CD4-positive, alpha-beta memory T cell (primary cell): ENCODE measurements around the gene B3GALT6. TPM values are rescaled to one million over a fixed set of nuclear protein-coding genes. Genes with fewer than 3 reads are reported as not detected.

Experiments used
- CTCF ChIA-PET: fragments of 350-600 bp; sonication (Branson Sonifier 250); formaldehyde crosslinking; loops from one replicate; lab custom pipeline; 2021; ENCODE audit warnings: inconsistent platforms; ENCODE audit not compliant: partially characterized antibody; lab: Charles Lee
- POLR2A ChIA-PET: fragments of 350-600 bp; sonication (Branson Sonifier 250); formaldehyde crosslinking; loops from one replicate; lab custom pipeline; 2021; ENCODE audit not compliant: partially characterized antibody; lab: Charles Lee
- DNase-seq, 5 donors: peaks; one replicate each; pipeline versions ENCODE4 v3.0.0 to v3.0.0-alpha.2; 2020 to 2022; ENCODE audit warnings: mixed read lengths in 1 of 5
- H3K27ac ChIP-seq: one replicate; pipeline ENCODE4 v1.7.0; 2013; ENCODE audit warnings: low read depth, low read length
- H3K27me3 ChIP-seq: 2 replicates; pipeline ENCODE4 v1.7.0; 2013; ENCODE audit warnings: mild to moderate bottlenecking, low read length, moderate library complexity; ENCODE audit not compliant: insufficient read depth
- H3K36me3 ChIP-seq: 2 replicates; pipeline ENCODE4 v1.7.0; 2013; ENCODE audit warnings: mild to moderate bottlenecking, low read length, moderate library complexity; ENCODE audit not compliant: insufficient read depth
- H3K4me1 ChIP-seq: 2 replicates; pipeline ENCODE4 v1.7.0; 2013; ENCODE audit warnings: mild to moderate bottlenecking, low read length, moderate library complexity; ENCODE audit not compliant: insufficient read depth
- H3K4me3 ChIP-seq, 2 donors: one replicate each; pipeline ENCODE4 v1.7.0; 2013; ENCODE audit warnings: low read length in 2 of 2, mild to moderate bottlenecking in 1 of 2
- H3K9me3 ChIP-seq, 2 donors: one replicate each; pipeline ENCODE4 v1.7.0; 2013; ENCODE audit warnings: low read length in 2 of 2, control low read depth in 1 of 2; ENCODE audit not compliant: control insufficient read depth in 1 of 2
- H3K27ac Mint-ChIP-seq, 7 donors: one replicate each; pipeline ENCODE4 v1.8.0; 2020 to 2021; ENCODE audit warnings: mixed read lengths in 7 of 7, mild to moderate bottlenecking in 6 of 7, inconsistent platforms in 3 of 7, moderate library complexity in 3 of 7
- H3K27me3 Mint-ChIP-seq, 2 donors: one replicate each; pipeline ENCODE4 v1.8.0; 2020 to 2021; ENCODE audit warnings: mixed read lengths in 2 of 2
- H3K36me3 Mint-ChIP-seq, 2 donors: one replicate each; pipeline ENCODE4 v1.8.0; 2020 to 2021; ENCODE audit warnings: mixed read lengths in 2 of 2, inconsistent platforms in 1 of 2, mild to moderate bottlenecking in 1 of 2
- H3K4me1 Mint-ChIP-seq, 4 donors: one replicate each; pipeline ENCODE4 v1.8.0; 2020 to 2021; ENCODE audit warnings: mixed read lengths in 4 of 4, mild to moderate bottlenecking in 1 of 4
- H3K4me3 Mint-ChIP-seq, 8 donors: one replicate each; pipeline ENCODE4 v1.8.0; 2020 to 2021; ENCODE audit warnings: mixed read lengths in 8 of 8, mild to moderate bottlenecking in 7 of 8, moderate library complexity in 6 of 8, inconsistent platforms in 3 of 8
- H3K9me3 Mint-ChIP-seq, 8 donors: one replicate each; pipeline ENCODE4 v1.8.0; 2020 to 2021; ENCODE audit warnings: mixed read lengths in 8 of 8, mild to moderate bottlenecking in 5 of 8, inconsistent platforms in 3 of 8, moderate library complexity in 1 of 8
- intact Hi-C: fragments of 100-400 bp; cut with micrococcal nuclease; formaldehyde crosslinking; loops from one replicate; pipeline ENCODE4 v1.15.1; 2023
- polyA plus RNA-seq, 2 donors: library from polyadenylated mRNA; unstranded; fragments of 300-500 nt; fragmentation: Illumina TruSeq; gene quantifications; one replicate each; pipeline ENCODE4 v1.2.3, GENCODE V29; 2021
- total RNA-seq, 2 experiments: library from RNA; stranded (reverse); gene quantifications; one replicate each; pipeline ENCODE4 v1.2.3, GENCODE V29; 2021

The B3GALT6 gene
- total and polyA plus RNA-seq, 4 experiments from 2014 or later, result 5.4 to 23.7 (median 18.7) TPM

DNA sequence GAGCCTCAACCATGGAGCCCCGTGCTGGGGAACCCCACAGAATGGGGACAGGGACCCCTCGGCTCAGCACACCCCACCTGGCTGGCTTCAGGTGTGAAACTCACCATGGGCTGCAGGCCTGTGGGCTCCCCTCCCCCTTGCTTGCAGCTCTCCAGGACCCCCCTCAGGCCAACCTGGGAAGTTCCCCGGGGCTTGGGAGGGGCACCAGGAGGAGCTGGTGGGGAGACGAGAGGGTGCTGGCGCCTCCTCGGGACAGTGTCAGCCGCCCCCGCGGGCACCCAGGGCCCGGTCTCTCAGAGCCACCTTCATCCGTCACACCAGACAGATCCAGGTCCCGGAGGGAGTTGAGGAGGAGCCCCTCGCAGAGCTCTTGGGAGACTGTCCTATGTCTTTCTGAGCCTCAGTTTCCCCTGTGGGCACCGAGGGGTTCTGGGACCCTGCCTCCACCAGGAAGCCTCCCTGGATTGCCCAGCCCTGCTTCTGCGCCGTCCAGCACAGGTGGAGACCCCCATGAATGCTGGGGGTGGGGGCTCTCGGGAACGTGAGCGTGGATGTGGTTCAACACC is 25.0 kb upstream of the B3GALT6 start:
- DNase-seq, result peak in 1 of 5 donors; percentile 48
- no peaks in the 10 kb centered on the region for H3K27me3 ChIP-seq
- Mint-ChIP-seq H3K9me3 (no peaks in the 10 kb centered on the region), H3K4me1 (peaks cover 9 to 34% (median 21%) of the 10 kb centered on the region in 4 donors), H3K4me3 (peak overlapping the region; percentile 65 to 78 (median 75)), H3K27me3 (no peaks in the 10 kb centered on the region), H3K27ac (peak overlapping the region in 6 of 7 donors; percentile 51 to 98 (median 68)), H3K36me3 (peaks cover 0 to 1% of the 10 kb centered on the region in 2 donors)
- no peaks in the 10 kb centered on the region for H3K9me3 ChIP-seq
- POLR2A ChIA-PET, result interaction anchor here (1.2 to 5.0 kb wide), 5 partner anchors 9 to 168 kb away, joined by 3 to 38 read pairs (median 13); partner anchors contain the start of genes AURKAIP1, B3GALT6 and SDF4
- peaks cover 53% of the 10 kb centered on the region for H3K4me1 ChIP-seq
- intact Hi-C loops, result loop anchor here (5.0 kb wide), 1 partner anchor 50 kb away; no protein-coding TSS in a partner anchor
- CTCF ChIA-PET, result no interaction called here
- no peaks in the 10 kb centered on the region for H3K36me3 ChIP-seq
- peak overlapping the region in 1 of 2 donors; percentile 57 for H3K4me3 ChIP-seq
- H3K27ac ChIP-seq, result peak overlapping the region; percentile 84

DNA sequence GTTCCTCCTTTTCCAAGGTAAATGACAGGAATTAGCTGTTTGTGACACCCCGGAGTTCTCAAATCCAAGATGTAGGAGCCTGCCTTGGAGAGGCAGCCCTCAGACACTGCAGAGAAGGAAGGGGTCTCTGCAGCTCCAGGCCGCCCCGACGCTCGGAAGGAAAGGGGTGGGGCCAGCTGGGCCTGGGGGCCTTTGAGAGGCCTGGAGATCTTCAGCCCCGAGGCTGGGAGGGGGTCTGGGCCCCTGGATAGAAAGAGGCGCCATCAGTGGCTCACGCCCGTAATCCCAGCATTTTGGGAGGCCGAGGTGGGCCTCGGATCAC is 24.5 kb upstream of the B3GALT6 start:
- Histone ChIP-seq H3K9me3 (no peaks in the 10 kb centered on the region), H3K27ac (peak overlapping the region; percentile 84), H3K27me3 (no peaks in the 10 kb centered on the region), H3K4me1 (peaks cover 55% of the 10 kb centered on the region), H3K36me3 (no peaks in the 10 kb centered on the region), H3K4me3 (no peak overlapping the region)
- no peaks in the 10 kb centered on the region for H3K27me3 Mint-ChIP-seq
- CTCF ChIA-PET, result no interaction called here
- H3K4me3 Mint-ChIP-seq, result peak overlapping the region in 6 of 8 donors; percentile 9 to 94 (median 83)
- H3K36me3 Mint-ChIP-seq, result peaks cover 0 to 1% of the 10 kb centered on the region in 2 donors
- H3K27ac Mint-ChIP-seq, result peak overlapping the region in 4 of 7 donors; percentile 93 to 98 (median 97)
- POLR2A ChIA-PET, result interaction anchor here (0.9 to 5.0 kb wide), 7 partner anchors 9 to 168 kb away, joined by 3 to 38 read pairs (median 5); partner anchors contain the start of genes AURKAIP1, B3GALT6 and SDF4
- no peaks in the 10 kb centered on the region for H3K9me3 Mint-ChIP-seq
- H3K4me1 Mint-ChIP-seq, result peaks cover 9 to 37% (median 21%) of the 10 kb centered on the region in 4 donors
- DNase-seq, result no peak
- intact Hi-C loops, result loop anchor here (5.0 kb wide), 1 partner anchor 50 kb away; no protein-coding TSS in a partner anchor

DNA sequence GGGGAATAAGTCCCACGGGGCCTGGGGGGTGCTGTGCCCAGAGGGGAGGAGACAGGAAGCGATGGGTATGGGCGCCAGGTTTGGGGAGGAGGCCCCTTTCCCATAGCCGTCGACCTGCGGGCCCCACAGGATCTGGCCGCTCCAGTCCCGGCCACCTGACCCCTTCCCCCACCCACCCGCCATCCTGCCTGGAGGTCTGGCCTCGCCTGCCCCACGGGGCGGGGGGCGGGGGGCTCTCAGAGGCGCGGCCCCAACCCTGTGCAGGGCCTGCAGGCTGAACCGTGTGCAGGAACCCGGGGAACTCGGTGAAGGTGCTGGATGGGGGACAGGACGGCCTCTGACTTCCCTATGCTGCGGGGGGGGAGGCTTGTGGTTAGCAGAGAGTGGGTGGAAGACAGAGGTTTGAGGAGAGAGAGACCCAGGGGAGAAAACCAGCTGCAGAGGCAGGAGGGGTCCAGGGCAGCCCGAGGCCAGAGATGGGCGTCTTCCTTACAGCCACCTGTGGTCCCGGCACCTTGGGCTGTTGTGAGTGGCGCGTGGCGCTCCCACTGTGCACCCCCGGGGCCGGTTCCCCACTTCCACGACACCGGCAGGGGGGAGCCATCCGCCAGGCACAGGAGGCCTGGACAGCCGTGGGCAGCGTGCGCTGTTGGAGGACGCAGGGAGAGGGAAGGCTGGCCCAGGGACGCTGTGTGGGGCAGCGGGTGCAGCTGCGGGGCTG is 23.2 kb upstream of the B3GALT6 start:
- H3K36me3 ChIP-seq, result no peaks in the 10 kb centered on the region
- H3K4me1 Mint-ChIP-seq, result peaks cover 9 to 37% (median 21%) of the 10 kb centered on the region in 4 donors
- H3K4me3 Mint-ChIP-seq, result peak overlapping the region; percentile 76 to 94 (median 85)
- DNase-seq, result peak in 4 of 5 donors; percentile 49 to 73 (median 55)
- H3K9me3 Mint-ChIP-seq, result no peaks in the 10 kb centered on the region
- peak overlapping the region in 1 of 2 donors; percentile 52 for H3K4me3 ChIP-seq
- ChIA-PET POLR2A (interaction anchor here (1.2 to 5.0 kb wide), 7 partner anchors 8 to 166 kb away, joined by 3 to 38 read pairs (median 5); partner anchors contain the start of genes AURKAIP1, B3GALT6 and SDF4), CTCF (interaction anchor here (1.0 kb wide), 1 partner anchor 87 kb away, joined by 4 read pairs; no protein-coding TSS in a partner anchor)
- intact Hi-C loops, result loop anchor here (5.0 kb wide), 1 partner anchor 52 kb away; no protein-coding TSS in a partner anchor
- peaks cover 0 to 1% of the 10 kb centered on the region in 2 donors for H3K36me3 Mint-ChIP-seq
- H3K9me3 ChIP-seq, result no peaks in the 10 kb centered on the region
- H3K27ac Mint-ChIP-seq, result peak overlapping the region; percentile 92 to 98 (median 96)
- H3K27ac ChIP-seq, result peak overlapping the region; percentile 84
- H3K27me3 ChIP-seq, result no peaks in the 10 kb centered on the region
- peaks cover 66% of the 10 kb centered on the region for H3K4me1 ChIP-seq
- no peaks in the 10 kb centered on the region for H3K27me3 Mint-ChIP-seq

DNA sequence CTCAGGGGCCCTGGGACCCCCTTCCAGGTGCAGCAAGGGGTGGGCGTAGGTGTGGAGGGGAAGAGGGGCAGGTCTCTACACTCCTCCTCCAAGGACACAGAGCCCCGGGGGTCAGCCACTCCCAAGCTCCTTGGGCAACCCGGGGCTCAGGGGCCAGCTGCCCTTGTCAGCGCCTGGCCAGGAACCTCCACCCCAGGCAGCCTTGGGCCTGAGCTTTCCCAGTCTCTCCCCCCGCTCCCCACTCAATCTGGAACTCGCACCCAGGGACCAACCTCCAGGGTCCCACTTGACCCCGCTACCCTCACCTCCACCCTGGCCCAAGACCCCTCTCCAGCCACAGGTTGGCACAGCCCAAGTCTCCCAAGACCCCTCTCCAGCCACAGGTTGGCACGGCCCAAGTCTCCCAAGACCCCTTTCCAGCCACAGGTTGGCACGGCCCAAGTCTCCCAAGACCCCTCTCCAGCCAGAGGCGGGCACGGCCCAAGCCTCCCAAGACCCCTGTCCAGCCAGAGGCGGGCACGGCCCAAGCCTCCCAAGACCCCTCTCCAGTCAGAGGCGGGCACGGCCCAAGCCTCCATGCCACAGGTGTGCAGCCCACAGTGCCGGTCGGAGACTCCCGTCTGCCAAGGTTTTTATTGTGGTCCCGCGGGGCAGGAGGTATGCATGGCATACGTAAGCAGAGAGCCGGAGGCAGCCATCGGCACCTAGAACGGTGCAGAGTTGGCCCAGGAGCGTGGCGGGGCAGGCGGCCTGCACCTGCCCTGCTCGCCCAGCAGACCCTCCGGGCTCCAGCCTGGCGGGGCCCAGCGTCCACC is 21.1 kb upstream of the B3GALT6 start:
- H3K27me3 Mint-ChIP-seq, result no peaks in the 10 kb centered on the region
- H3K27ac ChIP-seq, result peak overlapping the region; percentile 41
- peak overlapping the region; percentile 62 to 93 (median 75) for H3K27ac Mint-ChIP-seq
- peaks cover 0 to 1% of the 10 kb centered on the region in 2 donors for H3K36me3 Mint-ChIP-seq
- POLR2A ChIA-PET, result no interaction called here
- no peaks in the 10 kb centered on the region for H3K9me3 ChIP-seq
- H3K4me3 Mint-ChIP-seq, result peak overlapping the region; percentile 7 to 71 (median 40)
- no peak overlapping the region for H3K4me3 ChIP-seq
- peaks cover 80% of the 10 kb centered on the region for H3K4me1 ChIP-seq
- peak in 1 of 5 donors; percentile 40 for DNase-seq
- H3K27me3 ChIP-seq, result no peaks in the 10 kb centered on the region
- CTCF ChIA-PET, result no interaction called here
- intact Hi-C loops, result no loop called here
- H3K4me1 Mint-ChIP-seq, result peaks cover 13 to 56% (median 34%) of the 10 kb centered on the region in 4 donors
- H3K36me3 ChIP-seq, result no peaks in the 10 kb centered on the region
- H3K9me3 Mint-ChIP-seq, result no peaks in the 10 kb centered on the region

DNA sequence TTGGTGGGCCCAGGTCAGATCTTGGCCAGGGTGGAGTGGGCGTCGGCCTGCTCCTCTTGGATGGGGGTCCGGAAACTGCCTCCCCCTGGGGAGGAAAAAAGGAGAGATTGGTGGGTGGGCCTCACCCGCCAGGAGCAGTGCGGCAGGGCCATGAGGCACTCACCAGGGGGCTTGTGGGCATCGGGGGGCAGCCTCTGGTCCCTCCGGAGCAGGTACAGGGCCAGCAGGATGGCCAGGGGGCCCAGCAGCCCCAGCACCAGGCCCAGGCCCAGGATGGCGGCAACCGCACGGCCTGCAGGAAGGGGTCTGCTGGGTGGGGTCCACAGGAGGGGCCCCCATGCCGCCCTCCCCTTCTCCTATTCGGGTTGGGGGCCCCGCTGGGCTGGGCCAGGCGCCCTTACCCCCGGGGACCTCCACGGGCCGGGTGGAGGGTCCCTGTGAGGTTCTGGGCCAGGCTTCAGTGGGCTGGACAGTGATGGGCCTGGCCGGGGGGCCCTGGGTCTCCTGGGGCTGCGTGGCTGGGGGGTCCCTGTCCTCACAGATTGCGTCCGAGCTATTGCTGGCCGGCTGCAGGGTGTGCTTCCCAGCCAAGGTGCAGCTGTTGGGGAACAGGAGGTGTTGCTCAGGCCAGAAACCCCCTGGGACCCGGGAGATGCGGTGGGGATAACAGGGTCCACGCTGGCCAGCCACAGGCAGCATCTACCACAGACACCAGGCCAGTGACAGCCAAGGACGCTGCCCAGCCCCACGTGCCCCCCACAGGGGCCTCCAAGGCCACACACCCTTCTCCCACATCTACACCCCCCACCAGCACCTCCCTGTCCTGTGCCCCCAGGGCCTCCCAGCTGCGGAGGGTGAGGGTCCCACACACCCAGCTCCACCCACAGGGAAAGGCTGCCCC is 20.2 kb upstream of the B3GALT6 start:
- Mint-ChIP-seq H3K4me3 (peak overlapping the region; percentile 47 to 79 (median 66)), H3K4me1 (peaks cover 18 to 61% (median 36%) of the 10 kb centered on the region in 4 donors), H3K9me3 (no peaks in the 10 kb centered on the region), H3K27me3 (no peaks in the 10 kb centered on the region), H3K36me3 (peaks cover 0 to 6% of the 10 kb centered on the region in 2 donors), H3K27ac (peak overlapping the region in 5 of 7 donors; percentile 52 to 86 (median 60))
- ChIA-PET CTCF (interaction anchor here (0.6 kb wide), 1 partner anchor 52 kb away, joined by 3 read pairs; no protein-coding TSS in a partner anchor), POLR2A (interaction anchor here (0.8 to 2.2 kb wide), 4 partner anchors 13 to 198 kb away, joined by 3 to 11 read pairs (median 8); partner anchors contain the start of genes B3GALT6 and SDF4)
- H3K36me3 ChIP-seq, result no peaks in the 10 kb centered on the region
- H3K27me3 ChIP-seq, result no peaks in the 10 kb centered on the region
- H3K9me3 ChIP-seq, result no peaks in the 10 kb centered on the region
- no peak overlapping the region for H3K4me3 ChIP-seq
- DNase-seq, result peak in 1 of 5 donors; percentile 33
- H3K27ac ChIP-seq, result peak overlapping the region; percentile 41
- peaks cover 80% of the 10 kb centered on the region for H3K4me1 ChIP-seq
- intact Hi-C loops, result no loop called here
